ENCODE measurements around the gene RO60. TPM values are rescaled to one million over a fixed set of nuclear protein-coding genes. Genes with fewer than 3 reads are reported as not detected.

The RO60 gene
- 100 to 1,000 TPM; 112 to 277 (median 168) TPM for total RNA-seq

DNA sequence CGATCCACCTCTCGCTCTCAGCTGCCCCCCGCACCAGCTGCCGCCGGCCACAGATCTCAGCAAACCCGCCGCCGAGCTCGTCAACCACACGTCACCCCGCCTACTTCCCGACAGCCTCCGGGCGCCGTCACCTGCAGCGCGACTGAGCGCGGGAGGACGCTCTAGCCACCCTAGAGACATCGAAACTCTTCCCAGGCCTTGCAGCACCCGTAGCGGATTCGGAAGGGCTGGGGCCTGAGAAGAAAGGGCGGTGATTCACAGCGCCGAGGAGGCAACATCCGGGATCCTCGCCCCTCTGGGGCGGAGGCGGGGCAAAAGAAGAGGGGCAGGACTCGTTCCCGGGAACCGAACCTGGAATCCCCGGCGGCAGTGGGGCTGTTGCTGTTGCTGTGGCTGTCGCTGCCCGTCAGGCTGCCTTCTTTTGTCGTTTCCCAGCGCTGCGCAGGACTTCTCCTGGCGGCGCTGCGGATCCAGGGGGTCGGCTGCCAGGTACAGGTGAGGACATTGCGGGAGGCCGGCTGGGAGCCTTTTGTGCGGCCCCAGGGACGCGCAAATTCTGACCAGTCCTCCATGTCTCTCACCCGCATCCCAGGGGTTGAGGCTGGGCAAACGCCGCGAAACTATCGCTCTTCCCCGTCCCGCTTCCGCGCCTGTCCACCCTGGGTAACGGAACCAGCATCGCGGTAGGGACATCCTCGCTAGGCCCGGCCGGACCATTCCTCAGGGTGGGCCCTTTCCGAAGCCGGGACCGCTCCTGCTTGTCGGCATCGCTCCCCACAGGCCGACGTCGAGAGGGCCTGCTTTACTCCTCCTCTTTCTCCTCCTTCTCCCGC is at the start of gene RO60, which contains the start of gene UCHL5:
Gene RO60 (plus strand): TSS at position 331 of the 833 bp plus-strand sequence. CDS start 9,443 bp downstream, outside the sequence.
Gene UCHL5 (minus strand): TSS at position 79 of the 833 bp plus-strand sequence. CDS start 100 bp downstream, outside the sequence.
- intact Hi-C loops (cut with DNase I), result loop anchor here (2.0 to 5.0 kb wide), 2 partner anchors 43 to 61 kb away; no protein-coding TSS in a partner anchor
- no peaks in the 10 kb centered on the region for H3K36me3 ChIP-seq
- 0% methylated on average over 43 of the region's 74 CpGs for WGBS
- DNase-seq (ENCODE audit: extremely low spot score), result peak; percentile 98
- H3K4me1 ChIP-seq, result peaks cover 26 to 58% (median 48%) of the 10 kb centered on the region in 4 donors
- H3K9me3 ChIP-seq, result no peaks in the 10 kb centered on the region
- H3K4me3 ChIP-seq, result peak within 1 kb of the TSS; percentile 73 to 87 (median 84)
- peak within 1 kb of the TSS; percentile 97 to 98 (median 98) for H3K27ac ChIP-seq (replicated peaks in 1 of 4)
- TF ChIP-seq EP300 (IDR thresholded peaks at IDR 0.05), result no peak
- peak; percentile 55 for TF ChIP-seq POLR2A (IDR thresholded peaks at IDR 0.05; ENCODE audit: low read depth)
- peak in 1 of 3 experiments; percentile 35 for TF ChIP-seq CTCF (IDR thresholded peaks at IDR 0.05)
- TF ChIP-seq POLR2AphosphoS5 (IDR thresholded peaks at IDR 0.05), result peak; percentile 95 to 99
- no peaks in the 10 kb centered on the region for H3K27me3 ChIP-seq

DNA sequence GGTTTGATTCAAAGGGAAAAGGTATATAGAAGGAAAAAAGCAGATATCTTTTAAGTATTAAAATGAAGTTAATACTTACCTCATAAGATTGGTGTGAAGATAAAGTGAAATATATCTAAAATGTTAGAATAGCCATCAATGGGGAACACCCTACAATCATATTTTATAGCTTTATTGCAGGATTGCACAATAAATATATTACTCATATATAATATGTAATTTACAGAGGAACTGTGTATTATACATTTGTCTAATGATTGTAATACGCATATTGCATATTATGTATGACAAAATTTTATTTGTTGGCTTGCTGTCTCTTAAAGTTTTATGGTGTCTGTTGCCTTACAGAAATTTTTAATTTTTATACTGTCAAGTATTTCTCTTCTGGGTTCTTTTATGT is 48.0 kb upstream of the RO60 start:
- intact Hi-C loops (cut with DNase I), result loop anchor here (10.0 kb wide), 1 partner anchor 97 kb away; no protein-coding TSS in a partner anchor
- WGBS, result 97% methylated on average over 1 of the region's 1 CpG
- Histone ChIP-seq H3K27me3 (no peaks in the 10 kb centered on the region), H3K4me1 (peaks cover 7 to 41% (median 22%) of the 10 kb centered on the region in 4 donors), H3K27ac (replicated peaks in 1 of 4) (no peak overlapping the region), H3K36me3 (no peaks in the 10 kb centered on the region), H3K9me3 (no peaks in the 10 kb centered on the region), H3K4me3 (no peak overlapping the region)
- no peak for DNase-seq (ENCODE audit: extremely low spot score)
- TF ChIP-seq EP300 (IDR thresholded peaks at IDR 0.05), result no peak
- no peak for TF ChIP-seq POLR2AphosphoS5 (IDR thresholded peaks at IDR 0.05)
- no peak for TF ChIP-seq CTCF (IDR thresholded peaks at IDR 0.05)
- no peak for TF ChIP-seq POLR2A (IDR thresholded peaks at IDR 0.05; ENCODE audit: low read depth)

- intact Hi-C loops (cut with DNase I), result loop anchor here (10.0 kb wide), 1 partner anchor 98 kb away; no protein-coding TSS in a partner anchor
- H3K27ac ChIP-seq (replicated peaks in 1 of 4), result peak overlapping the region; percentile 40 to 73 (median 71)
- WGBS, result 52% methylated on average over 2 of the region's 2 CpGs
Observed at GRCh38 chr1:193013005-193013404, 46.4 kb upstream of the RO60 start.

DNA sequence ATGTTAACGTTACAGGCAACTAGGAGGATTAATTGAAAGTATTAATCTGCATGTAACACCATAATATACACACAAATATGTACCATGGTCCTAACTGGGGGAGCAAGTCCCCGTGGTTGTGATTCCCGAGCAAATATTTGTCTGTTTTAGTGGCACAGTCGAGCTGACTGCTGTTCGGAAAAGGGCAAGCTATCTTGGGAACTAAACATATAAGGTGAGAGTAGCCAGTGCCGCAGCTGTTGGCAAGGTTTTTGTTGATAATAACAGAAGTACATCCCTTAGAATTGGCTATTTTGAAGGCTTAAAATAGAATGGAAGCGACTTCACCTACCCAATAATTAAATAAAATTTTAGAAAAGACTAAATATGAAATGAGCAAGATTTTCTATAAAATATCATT is 45.7 kb upstream of the RO60 start:
- intact Hi-C loops (cut with DNase I), result loop anchor here (10.0 kb wide), 1 partner anchor 99 kb away; no protein-coding TSS in a partner anchor
- DNase-seq (ENCODE audit: extremely low spot score), result no peak
- H3K4me1 ChIP-seq, result peaks cover 7 to 52% (median 26%) of the 10 kb centered on the region in 4 donors
- whole genome bisulfite sequencing, result 33% methylated on average over 7 of the region's 7 CpGs
- H3K9me3 ChIP-seq, result no peaks in the 10 kb centered on the region
- H3K4me3 ChIP-seq, result peak overlapping the region in 2 of 4 donors; percentile 20 to 23
- no peak for TF ChIP-seq POLR2AphosphoS5 (IDR thresholded peaks at IDR 0.05)
- no peak for TF ChIP-seq EP300 (IDR thresholded peaks at IDR 0.05)
- no peak for TF ChIP-seq CTCF (IDR thresholded peaks at IDR 0.05)
- TF ChIP-seq POLR2A (IDR thresholded peaks at IDR 0.05; ENCODE audit: low read depth), result no peak
- H3K27ac ChIP-seq (replicated peaks in 1 of 4), result peak overlapping the region; percentile 40 to 73 (median 71)
- no peaks in the 10 kb centered on the region for H3K36me3 ChIP-seq
- H3K27me3 ChIP-seq, result no peaks in the 10 kb centered on the region

More at GRCh38 chr1:193013005-193013404, 46.4 kb upstream of the RO60 start:
- Histone ChIP-seq H3K9me3 (no peaks in the 10 kb centered on the region), H3K4me1 (peaks cover 7 to 51% (median 24%) of the 10 kb centered on the region in 4 donors), H3K27me3 (no peaks in the 10 kb centered on the region), H3K36me3 (no peaks in the 10 kb centered on the region), H3K4me3 (peak overlapping the region in 2 of 4 donors; percentile 20 to 23)
- no peak for DNase-seq (ENCODE audit: extremely low spot score)
- TF ChIP-seq POLR2AphosphoS5 (IDR thresholded peaks at IDR 0.05), result peak in 1 of 2 donors; percentile 37
- no peak for TF ChIP-seq CTCF (IDR thresholded peaks at IDR 0.05)
- no peak for TF ChIP-seq EP300 (IDR thresholded peaks at IDR 0.05)
- no peak for TF ChIP-seq POLR2A (IDR thresholded peaks at IDR 0.05; ENCODE audit: low read depth)
